Activated T-helper 2 cell treated with anti-CD3 and anti-CD28 coated beads, Interferon-gamma antibody, Interleukin-2, Interleukin-4, amounts not matched to agents 10 μg/mL and 5 μg/mL and 100 μg/mL, durations not matched to agents 14 hours and 24 hours and 36 hours (primary cell): ENCODE data around the gene NUP88. TPM values are rescaled to one million over a fixed set of nuclear protein-coding genes. Genes with fewer than 3 reads are reported as not detected.
"Not testable (repeated sequence)": the region's sequence is repeated elsewhere in the genome, so short reads cannot be mapped to it uniquely, and the experiment has no call there.

Experiments
- DNase-seq: peaks from one replicate; pipeline ENCODE4 v3.0.0; 2021; ENCODE audit warnings: low spot score
- H3K27ac Mint-ChIP-seq: one replicate; pipeline ENCODE4 v1.8.0; 2021; ENCODE audit warnings: mixed read lengths
- H3K27me3 Mint-ChIP-seq: one replicate; pipeline ENCODE4 v1.8.0; 2021; ENCODE audit warnings: low read depth, mixed read lengths
- H3K36me3 Mint-ChIP-seq: one replicate; pipeline ENCODE4 v1.8.0; 2021; ENCODE audit warnings: low read depth, mixed read lengths
- H3K4me1 Mint-ChIP-seq: one replicate; pipeline ENCODE4 v1.8.0; 2021; ENCODE audit warnings: low read depth, mixed read lengths
- H3K4me3 Mint-ChIP-seq: one replicate; pipeline ENCODE4 v1.8.0; 2021; ENCODE audit warnings: low read depth, mild to moderate bottlenecking, moderate library complexity, mixed read lengths
- H3K9me3 Mint-ChIP-seq: one replicate; pipeline ENCODE4 v1.8.0; 2021; ENCODE audit warnings: mixed read lengths
- intact Hi-C: fragments of 100-400 bp; cut with micrococcal nuclease; formaldehyde crosslinking; loops from one replicate; pipeline ENCODE4 v1.15.1; 2023
- total RNA-seq: library from RNA; stranded (reverse); gene quantifications from 2 replicates; pipeline ENCODE4 v1.2.3, GENCODE V29; 2022

The NUP88 gene
- total RNA-seq = 139 and 152 TPM in 2 replicates

GRCh38 chr17:5419356-5419958 lies at the start of gene NUP88:
Gene NUP88 (minus strand): TSS chr17:5419662. CDS start chr17:5419650, 12 bp downstream.
- Mint-ChIP-seq H3K27ac (peak within 1 kb of the TSS; percentile 98), H3K4me1 (peaks cover 28% of the 10 kb centered on the region), H3K9me3 (no peaks in the 10 kb centered on the region), H3K27me3 (no peaks in the 10 kb centered on the region), H3K36me3 (peaks cover 61% of the 10 kb centered on the region), H3K4me3 (peak within 1 kb of the TSS; percentile 99)
- peak; percentile 96 for DNase-seq
- intact Hi-C loops = loop anchor here (1.0 to 10.0 kb wide), 3 partner anchors 20 to 135 kb away; partner anchors contain the start of genes C1QBP, DERL2, MIS12 and RABEP1

DNA sequence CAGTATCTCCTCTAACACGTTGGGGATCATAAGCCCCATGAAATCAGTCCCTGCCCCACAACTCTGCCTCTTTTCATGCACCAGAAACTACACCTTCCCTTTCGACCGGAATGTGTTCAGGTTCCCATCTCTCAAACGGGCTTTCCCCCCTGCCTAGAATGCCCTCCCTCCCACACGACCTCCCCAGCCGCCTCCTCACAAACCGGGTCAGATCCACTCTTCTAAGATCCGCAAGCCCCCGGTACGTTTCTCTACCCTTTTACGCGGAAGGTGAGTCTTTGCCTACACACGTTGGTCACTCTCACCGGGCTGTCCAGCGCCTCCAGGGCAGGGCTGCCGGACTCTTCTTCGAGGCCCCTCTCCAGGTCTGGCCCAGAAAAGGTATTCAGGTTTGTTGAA lies 48.6 kb upstream of the NUP88 start:
- Mint-ChIP-seq H3K27ac (peak overlapping the region; percentile 44), H3K4me1 (peaks cover 39% of the 10 kb centered on the region), H3K9me3 (no peaks in the 10 kb centered on the region), H3K4me3 (peak overlapping the region; percentile 95), H3K27me3 (no peaks in the 10 kb centered on the region), H3K36me3 (peaks cover 39% of the 10 kb centered on the region)
- DNase-seq = no peak
- intact Hi-C loops = loop anchor here (1.0 kb wide), 3 partner anchors 18 to 48 kb away; partner anchors contain the start of genes C1QBP, DERL2, MIS12 and RPAIN

DNA sequence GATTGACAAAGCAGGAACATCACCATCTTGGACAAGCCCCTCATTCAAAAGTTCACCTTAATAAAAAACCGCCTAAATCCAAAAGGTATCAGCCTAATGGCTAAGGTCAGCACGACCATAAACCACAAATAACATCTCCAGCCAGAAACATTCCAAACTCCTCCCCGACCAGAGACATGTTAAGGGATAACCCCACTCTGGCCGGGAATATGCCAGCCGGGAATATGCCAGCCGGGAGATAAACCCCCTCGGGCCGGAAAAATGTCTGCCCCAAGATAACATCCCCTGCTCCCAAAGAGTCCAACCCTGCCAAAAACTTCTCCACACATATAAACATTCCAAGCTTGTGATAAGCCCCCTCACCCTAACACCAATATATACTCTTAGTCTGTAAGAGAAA lies 48.0 kb upstream of the NUP88 start:
- peak overlapping the region; percentile 44 for H3K27ac Mint-ChIP-seq
- H3K27me3 Mint-ChIP-seq = no peaks in the 10 kb centered on the region
- no peak for DNase-seq
- peak overlapping the region; percentile 95 for H3K4me3 Mint-ChIP-seq
- peaks cover 40% of the 10 kb centered on the region for H3K36me3 Mint-ChIP-seq
- no peaks in the 10 kb centered on the region for H3K9me3 Mint-ChIP-seq
- H3K4me1 Mint-ChIP-seq = peaks cover 39% of the 10 kb centered on the region
- intact Hi-C loops = no loop called here

- Mint-ChIP-seq H3K4me3 (peak overlapping the region; percentile 95), H3K4me1 (peaks cover 39% of the 10 kb centered on the region), H3K36me3 (peaks cover 35% of the 10 kb centered on the region), H3K27me3 (no peaks in the 10 kb centered on the region), H3K9me3 (no peaks in the 10 kb centered on the region), H3K27ac (no peak overlapping the region)
- intact Hi-C loops = no loop called here
- DNase-seq = no peak
These were observed 46.8 kb upstream of the NUP88 start for GRCh38 chr17:5466295-5466694.

DNA sequence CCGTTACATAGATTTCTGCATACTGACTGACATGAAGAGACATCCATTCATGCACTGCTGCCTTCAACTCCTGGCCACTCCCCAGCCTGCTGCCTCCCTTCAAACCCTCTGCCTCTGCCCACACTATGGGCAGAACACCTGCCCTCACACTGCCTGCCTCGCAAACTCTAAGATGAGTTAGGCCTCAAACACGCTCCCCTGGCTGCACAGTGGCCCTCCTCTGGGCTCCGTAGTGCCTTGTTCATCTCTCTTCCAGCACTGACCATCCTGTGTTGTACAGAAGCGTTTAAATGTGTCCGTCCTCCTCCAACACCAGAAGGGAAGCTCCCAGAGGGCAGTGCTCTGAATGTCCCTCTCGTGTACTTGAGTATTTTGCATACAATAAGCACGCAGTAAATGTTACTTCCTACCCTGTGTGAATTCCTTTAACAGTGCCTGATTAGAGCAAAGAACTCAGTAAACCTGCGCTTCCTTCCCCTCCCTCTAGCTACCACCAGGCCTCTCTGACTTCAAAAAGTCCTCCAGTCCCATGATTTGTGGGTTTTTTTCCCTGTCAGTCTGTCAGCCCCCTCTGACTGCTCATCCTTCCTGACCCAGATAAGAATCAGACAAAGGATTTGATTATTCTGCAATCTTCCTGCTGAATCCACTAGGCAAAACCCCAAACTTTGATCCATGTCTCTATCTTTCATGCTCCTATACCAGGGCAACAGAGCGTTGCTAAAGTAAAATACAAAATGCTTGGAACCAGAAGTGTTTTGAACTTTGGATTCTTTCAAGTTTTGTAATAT lies 45.5 kb upstream of the NUP88 start:
- Mint-ChIP-seq H3K4me3 (no peak overlapping the region), H3K9me3 (no peaks in the 10 kb centered on the region), H3K27ac (no peak overlapping the region), H3K27me3 (no peaks in the 10 kb centered on the region), H3K4me1 (peaks cover 36% of the 10 kb centered on the region), H3K36me3 (peaks cover 48% of the 10 kb centered on the region)
- no peak for DNase-seq
- intact Hi-C loops = no loop called here

GRCh38 chr17:5446786-5447185 lies 27.3 kb upstream of the NUP88 start:
- Mint-ChIP-seq H3K9me3 (no peaks in the 10 kb centered on the region), H3K4me3 (no peak overlapping the region), H3K27me3 (no peaks in the 10 kb centered on the region), H3K4me1 (no peaks in the 10 kb centered on the region), H3K27ac (no peak overlapping the region), H3K36me3 (peaks cover 75% of the 10 kb centered on the region)
- DNase-seq = no peak
- intact Hi-C loops = no loop called here

GRCh38 chr17:5444209-5444608 lies 24.7 kb upstream of the NUP88 start:
- no peak overlapping the region for H3K27ac Mint-ChIP-seq
- peaks cover 68% of the 10 kb centered on the region for H3K36me3 Mint-ChIP-seq
- H3K4me3 Mint-ChIP-seq = no peak overlapping the region
- DNase-seq = no peak
- no peaks in the 10 kb centered on the region for H3K9me3 Mint-ChIP-seq
- no peaks in the 10 kb centered on the region for H3K27me3 Mint-ChIP-seq
- intact Hi-C loops = no loop called here
- peaks cover 11% of the 10 kb centered on the region for H3K4me1 Mint-ChIP-seq

DNA sequence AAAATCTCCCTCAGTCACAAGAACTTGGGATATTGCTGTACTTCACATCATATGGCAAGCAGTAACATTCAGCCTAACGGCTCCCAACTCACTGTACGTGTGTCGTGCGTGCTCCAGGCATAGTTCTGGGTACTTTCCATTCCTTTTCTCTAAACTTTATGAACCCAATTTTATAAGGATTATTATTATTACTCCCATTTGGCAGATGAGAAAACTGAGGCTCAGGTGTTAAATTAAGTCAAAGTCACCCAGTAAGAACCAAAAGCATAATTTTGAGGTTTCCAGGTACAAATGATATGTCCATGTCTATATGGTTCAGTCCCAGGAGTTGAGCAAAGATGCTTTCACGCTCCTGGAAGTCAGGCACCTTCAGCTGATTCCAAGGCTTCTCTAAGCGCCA lies 24.3 kb upstream of the NUP88 start:
- Mint-ChIP-seq H3K4me3 (no peak overlapping the region), H3K9me3 (no peaks in the 10 kb centered on the region), H3K36me3 (peaks cover 63% of the 10 kb centered on the region), H3K27me3 (no peaks in the 10 kb centered on the region), H3K4me1 (peaks cover 12% of the 10 kb centered on the region), H3K27ac (no peak overlapping the region)
- no peak for DNase-seq
- intact Hi-C loops = no loop called here

DNA sequence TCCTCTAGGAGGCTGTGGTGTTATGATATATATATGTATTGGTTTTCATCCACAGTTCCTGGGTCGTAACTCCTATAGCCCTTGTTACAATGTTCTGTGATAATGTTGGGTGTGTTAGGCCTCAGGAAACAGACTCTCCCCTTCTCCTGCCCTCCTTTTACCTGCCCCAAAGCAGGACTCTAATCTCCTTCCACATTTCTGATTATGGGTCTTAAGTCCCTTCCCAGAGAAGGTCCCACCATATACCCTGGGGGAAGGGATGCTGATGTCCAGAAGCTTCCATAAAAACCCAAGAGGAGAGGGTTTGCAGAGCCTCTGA lies 19.9 kb upstream of the NUP88 start:
- DNase-seq = no peak
- Mint-ChIP-seq H3K9me3 (no peaks in the 10 kb centered on the region), H3K27ac (peak overlapping the region; percentile 82), H3K27me3 (no peaks in the 10 kb centered on the region), H3K4me3 (peak overlapping the region; percentile 90), H3K4me1 (peaks cover 36% of the 10 kb centered on the region), H3K36me3 (peaks cover 62% of the 10 kb centered on the region)
- intact Hi-C loops = loop anchor here (1.0 to 5.0 kb wide), 3 partner anchors 20 to 48 kb away; partner anchors contain the start of genes DERL2, DHX33, MIS12 and NUP88

DNA sequence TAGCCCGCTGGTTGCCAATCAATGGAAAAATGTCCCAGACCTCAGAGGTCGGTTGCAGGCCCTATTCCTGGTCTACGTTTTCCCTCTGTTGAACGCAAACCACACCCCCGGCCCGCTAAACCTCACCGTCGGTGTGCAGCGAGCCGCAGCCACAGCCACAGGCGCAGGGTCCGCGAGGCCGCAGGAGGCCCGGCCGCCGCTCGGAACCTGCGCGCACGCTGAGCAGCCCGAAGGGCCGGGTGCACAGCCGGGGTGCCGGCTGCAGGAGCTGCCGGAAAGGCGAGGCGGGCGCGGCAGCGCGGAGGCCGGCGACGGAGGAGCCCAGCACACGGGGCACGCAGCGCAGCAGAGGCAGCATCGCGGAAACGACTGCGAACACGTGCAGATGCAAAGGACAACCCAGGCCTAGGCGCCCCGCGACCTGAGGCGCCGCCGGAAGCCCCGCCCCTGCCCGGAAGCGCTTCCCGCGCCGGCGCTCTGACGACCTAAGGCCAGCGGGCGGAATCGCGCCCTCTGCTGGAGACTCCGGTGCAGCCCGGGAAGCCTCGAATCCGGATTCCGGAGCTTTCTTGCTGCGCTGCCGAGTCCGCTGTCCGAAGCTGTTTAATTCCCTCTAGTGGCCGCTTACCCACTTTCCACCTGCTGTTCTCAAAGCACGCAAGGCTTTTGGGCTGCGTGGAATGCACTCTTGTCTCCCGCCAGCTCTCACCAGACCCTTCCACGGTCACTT lies 19.4 kb upstream of the NUP88 start, which contains the start of gene C1QBP:
C1QBP (minus strand) TSS at position 440 of the 730 bp plus-strand sequence; CDS start at position 358, 82 bp downstream.
- peak within 1 kb of the TSS; percentile 82 for H3K27ac Mint-ChIP-seq
- intact Hi-C loops = loop anchor here (1.0 to 5.0 kb wide), 3 partner anchors 20 to 48 kb away; partner anchors contain the start of genes DERL2, DHX33, MIS12 and NUP88
- peak within 1 kb of the TSS; percentile 90 for H3K4me3 Mint-ChIP-seq
- DNase-seq = peak; percentile 90
- H3K36me3 Mint-ChIP-seq = peaks cover 63% of the 10 kb centered on the region
- peaks cover 36% of the 10 kb centered on the region for H3K4me1 Mint-ChIP-seq
- no peaks in the 10 kb centered on the region for H3K27me3 Mint-ChIP-seq
- H3K9me3 Mint-ChIP-seq = no peaks in the 10 kb centered on the region

- Mint-ChIP-seq H3K4me3 (peak overlapping the region; percentile 90), H3K36me3 (peaks cover 67% of the 10 kb centered on the region), H3K27ac (peak overlapping the region; percentile 78), H3K9me3 (no peaks in the 10 kb centered on the region), H3K4me1 (peaks cover 36% of the 10 kb centered on the region), H3K27me3 (no peaks in the 10 kb centered on the region)
- no peak for DNase-seq
- intact Hi-C loops = loop anchor here (5.0 kb wide), 1 partner anchor 49 kb away; the partner anchor contains the start of genes DERL2 and MIS12
These were observed 18.4 kb upstream of the NUP88 start for GRCh38 chr17:5437721-5438317.

- intact Hi-C loops = loop anchor here (5.0 kb wide), 1 partner anchor 51 kb away; the partner anchor contains the start of genes DERL2 and MIS12
- not testable (repeated sequence) for DNase-seq, H3K9me3 Mint-ChIP-seq, H3K27me3 Mint-ChIP-seq
- peaks cover 41% of the 10 kb centered on the region for H3K4me1 Mint-ChIP-seq
- H3K36me3 Mint-ChIP-seq = peaks cover 79% of the 10 kb centered on the region
- H3K27ac Mint-ChIP-seq = peak overlapping the region; percentile 44
- H3K4me3 Mint-ChIP-seq = peak overlapping the region; percentile 52
These were observed 16.4 kb upstream of the NUP88 start for GRCh38 chr17:5435781-5436315.
